H9 (cell line): Measurements from ENCODE around the gene DLL3. TPM values are rescaled to one million over a fixed set of nuclear protein-coding genes. Genes with fewer than 3 reads are reported as not detected.

Experiments used
- DNase-seq: peaks from one replicate; pipeline ENCODE4 v3.0.0-alpha.2; 2017
- H2AFZ ChIP-seq: one replicate; pipeline ENCODE4 v1.6.1; 2013; ENCODE audit warnings: mild to moderate bottlenecking, low read length, control low read depth, moderate library complexity
- H2AK5ac ChIP-seq: 2 replicates; pipeline ENCODE4 v1.6.1; 2013; ENCODE audit warnings: low read length, control low read depth, mixed read lengths; ENCODE audit not compliant: insufficient read length
- H2BK120ac ChIP-seq: one replicate; pipeline ENCODE4 v1.6.1; 2013; ENCODE audit warnings: low read depth, mild to moderate bottlenecking, low read length, control low read depth, inconsistent platforms; ENCODE audit not compliant: poor library complexity, severe bottlenecking
- H2BK12ac ChIP-seq: 2 replicates; pipeline ENCODE4 v1.6.1; 2013; ENCODE audit warnings: low read length, control low read depth, mixed read lengths, low read depth; ENCODE audit not compliant: insufficient read length
- H2BK15ac ChIP-seq: 2 replicates; pipeline ENCODE4 v1.6.1; 2013; ENCODE audit warnings: low read depth, low read length, control low read depth
- H2BK20ac ChIP-seq: one replicate; pipeline ENCODE4 v1.6.1; 2013; ENCODE audit warnings: low read depth, mild to moderate bottlenecking, low read length, control low read depth, inconsistent platforms; ENCODE audit not compliant: poor library complexity, severe bottlenecking
- H2BK5ac ChIP-seq: 2 replicates; pipeline ENCODE4 v1.6.1; 2013; ENCODE audit warnings: low read length, control low read depth, mixed read lengths; ENCODE audit not compliant: insufficient read length
- H3K14ac ChIP-seq: 2 replicates; pipeline ENCODE4 v1.6.1; 2013; ENCODE audit warnings: low read length, control low read depth; ENCODE audit not compliant: insufficient read depth
- H3K18ac ChIP-seq: 2 replicates; pipeline ENCODE4 v1.6.1; 2013; ENCODE audit warnings: low read depth, mild to moderate bottlenecking, mixed read lengths, low read length, control low read depth; ENCODE audit not compliant: insufficient read length
- H3K23ac ChIP-seq: 2 replicates; pipeline ENCODE4 v1.6.1; 2013; ENCODE audit warnings: low read length, control low read depth, mixed read lengths, low read depth; ENCODE audit not compliant: insufficient read length
- H3K23me2 ChIP-seq: 2 replicates; pipeline ENCODE4 v1.6.1; 2013; ENCODE audit warnings: low read depth, mild to moderate bottlenecking, mixed read lengths, low read length, control low read depth; ENCODE audit not compliant: insufficient read length, poor library complexity, severe bottlenecking
- H3K27ac ChIP-seq: 2 replicates; pipeline ENCODE4 v1.5.1; 2013; ENCODE audit warnings: low read length, control low read depth, mixed read lengths, low read depth; ENCODE audit not compliant: insufficient read length
- H3K27me3 ChIP-seq: 2 replicates; pipeline ENCODE4 v1.6.1; 2013; ENCODE audit warnings: low read length, control low read depth, inconsistent platforms; ENCODE audit not compliant: insufficient read depth
- H3K4ac ChIP-seq: 2 replicates; pipeline ENCODE4 v1.6.1; 2013; ENCODE audit warnings: low read depth, mild to moderate bottlenecking, control low read depth, inconsistent platforms, low read length, moderate library complexity
- H3K4me1 ChIP-seq: 2 replicates; pipeline ENCODE4 v1.6.1; 2013; ENCODE audit warnings: low read length, control low read depth, inconsistent platforms; ENCODE audit not compliant: insufficient read depth
- H3K4me2 ChIP-seq: 2 replicates; pipeline ENCODE4 v1.6.1; 2013; ENCODE audit warnings: low read length, control low read depth, mixed read lengths; ENCODE audit not compliant: insufficient read length, insufficient read depth
- H3K56ac ChIP-seq: 2 replicates; pipeline ENCODE4 v1.6.1; 2013; ENCODE audit warnings: low read depth, mild to moderate bottlenecking, mixed read lengths, low read length, control low read depth; ENCODE audit not compliant: insufficient read length
- H3K79me1 ChIP-seq: 2 replicates; pipeline ENCODE4 v1.6.1; 2013; ENCODE audit warnings: low read depth, mild to moderate bottlenecking, moderate library complexity, low read length, control low read depth, inconsistent platforms; ENCODE audit not compliant: insufficient read depth, poor library complexity, severe bottlenecking
- H3K79me2 ChIP-seq: 2 replicates; pipeline ENCODE4 v1.6.1; 2013; ENCODE audit warnings: low read length, control low read depth, inconsistent platforms; ENCODE audit not compliant: insufficient read depth
- H3K9ac ChIP-seq: 2 replicates; pipeline ENCODE4 v1.6.1; 2013; ENCODE audit warnings: low read length, control low read depth, mixed read lengths; ENCODE audit not compliant: insufficient read length; ENCODE audit errors: extremely low read depth
- H3K9me3 ChIP-seq: one replicate; pipeline ENCODE4 v1.6.1; 2013; ENCODE audit warnings: low read depth, low read length, inconsistent platforms; ENCODE audit not compliant: control insufficient read depth
- H3T11ph ChIP-seq: one replicate; pipeline ENCODE4 v1.6.1; 2013; ENCODE audit warnings: mild to moderate bottlenecking, low read length, control low read depth, inconsistent platforms
- H4K20me1 ChIP-seq: one replicate; pipeline ENCODE4 v1.6.1; 2013; ENCODE audit not compliant: control insufficient read depth, insufficient read length, insufficient read depth
- H4K5ac ChIP-seq: 2 replicates; pipeline ENCODE4 v1.6.1; 2013; ENCODE audit warnings: low read depth, mild to moderate bottlenecking, mixed read lengths, low read length, control low read depth; ENCODE audit not compliant: insufficient read length
- H4K8ac ChIP-seq: replicated peaks from 2 replicates; pipeline ENCODE4 v1.6.1; 2013; ENCODE audit warnings: low read length, control low read depth, mixed read lengths, low read depth; ENCODE audit not compliant: insufficient read length
- H4K91ac ChIP-seq: 2 replicates; pipeline ENCODE4 v1.6.1; 2013; ENCODE audit warnings: low read depth, mild to moderate bottlenecking, moderate library complexity, mixed read lengths, low read length, control low read depth; ENCODE audit not compliant: insufficient read length
- H3K27ac Mint-ChIP-seq, 3 experiments: 2 replicates in 2 of 3; 3 replicates in 1 of 3; pipeline ENCODE4 v1.8.0; 2020 to 2021; ENCODE audit warnings: mixed read lengths in 3 of 3, mild to moderate bottlenecking in 1 of 3, moderate library complexity in 1 of 3
- H3K27me3 Mint-ChIP-seq: 2 replicates; pipeline ENCODE4 v1.8.0; 2021; ENCODE audit warnings: low read depth, mild to moderate bottlenecking, moderate library complexity, mixed read lengths
- H3K36me3 Mint-ChIP-seq, 3 experiments: 2 replicates in 2 of 3; 3 replicates in 1 of 3; pipeline ENCODE4 v1.8.0; 2020 to 2021; ENCODE audit warnings: low read depth in 3 of 3, mixed read lengths in 3 of 3; ENCODE audit not compliant: insufficient read depth in 1 of 3
- H3K4me1 Mint-ChIP-seq, 2 experiments: 2 replicates each; pipeline ENCODE4 v1.8.0; 2020; ENCODE audit warnings: mixed read lengths in 2 of 2
- H3K4me3 Mint-ChIP-seq, 2 experiments: 2 replicates in 1 of 2; 3 replicates in 1 of 2; pipeline ENCODE4 v1.8.0; 2020 to 2021; ENCODE audit warnings: mild to moderate bottlenecking in 2 of 2, mixed read lengths in 2 of 2, moderate library complexity in 1 of 2
- H3K9me3 Mint-ChIP-seq, 2 experiments: 2 replicates in 1 of 2; 3 replicates in 1 of 2; pipeline ENCODE4 v1.8.0; 2020; ENCODE audit warnings: mild to moderate bottlenecking in 2 of 2, mixed read lengths in 2 of 2, moderate library complexity in 1 of 2
- WGBS: extraction: QIAGEN DNeasy Blood & Tissue Kit; methylation state at CpG from one replicate; pipeline ENCODE4 v1.1.7; 2013; ENCODE audit warnings: missing lambda C conversion rate, low lambda C conversion rate, mixed read lengths; ENCODE audit not compliant: insufficient read length; ENCODE audit errors: extremely low coverage; 5-methylcytosine and 5-hydroxymethylcytosine counted together
- total RNA-seq: library from RNA; stranded (reverse); gene quantifications from 2 replicates; pipeline ENCODE4 v1.2.1, GENCODE V29; 2021
- TF ChIP-seq, protein P1 (sequence below): fragments of 200-600 bp; sonication (generic); conservative IDR thresholded peaks from 3 replicates; pipeline ENCODE4 v1.8.0; 2021; ENCODE audit warnings: antibody characterized with exemption, mild to moderate bottlenecking

DLL3 gene
- total RNA-seq, 1 experiment from 2014 or later = 2.5 TPM

DNA sequence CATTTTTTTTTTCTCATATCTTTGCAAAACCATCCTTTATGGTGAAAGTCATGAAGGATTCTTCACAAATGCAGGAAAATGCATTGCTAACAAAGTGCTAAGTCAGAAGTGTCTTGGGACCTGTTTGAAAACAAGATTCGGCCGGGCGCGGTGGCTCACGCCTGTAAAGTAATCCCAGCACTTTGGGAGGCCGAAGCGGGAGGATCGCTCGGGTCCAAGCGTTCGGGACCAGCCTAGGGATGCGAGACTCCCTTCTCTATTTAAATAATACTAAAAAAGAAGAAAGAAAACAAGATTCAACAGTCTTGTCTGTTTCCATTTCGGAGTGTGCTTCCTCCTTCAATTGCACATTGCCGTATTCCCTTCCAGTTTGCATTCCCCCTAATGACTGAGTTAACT is 33.1 kb downstream of the DLL3 start:
- Mint-ChIP-seq H3K9me3 (peaks cover 0 to 3% of the 10 kb centered on the region in 2 experiments; a peak in 2 of 5 replicates), H3K27ac (peak overlapping the region in 1 of 3 experiments; percentile 94; a peak in 2 of 7 replicates), H3K36me3 (peaks cover 0 to 4% (median 3%) of the 10 kb centered on the region in 3 experiments; a peak in 4 of 7 replicates), H3K4me1 (peaks cover 4 to 6% of the 10 kb centered on the region in 2 experiments), H3K4me3 (peak overlapping the region; percentile 90 to 96), H3K27me3 (peaks cover 6% of the 10 kb centered on the region)
- Histone ChIP-seq H3K27ac (no peak overlapping the region), H2BK12ac (no peak overlapping the region), H3K4me1 (no peaks in the 10 kb centered on the region), H3K23ac (no peak overlapping the region), H3K79me1 (no peaks in the 10 kb centered on the region), H3K56ac (no peak overlapping the region), H3K9ac (peak overlapping the region; percentile 42), H3K14ac (0 out of 2 replicates have a peak overlapping the region, but pooled peaks have one; percentile 18), H3T11ph (no peak overlapping the region), H2BK120ac (no peak overlapping the region), H4K8ac (no peak overlapping the region), H3K9me3 (no peaks in the 10 kb centered on the region), H3K23me2 (peaks cover 5% of the 10 kb centered on the region), H3K4ac (no peak overlapping the region), H2BK15ac (no peak overlapping the region), H2BK20ac (no peak overlapping the region), H2AFZ (no peak overlapping the region), H3K79me2 (no peaks in the 10 kb centered on the region), H2AK5ac (no peak overlapping the region), H4K5ac (no peak overlapping the region), H3K18ac (no peak overlapping the region), H3K27me3 (no peaks in the 10 kb centered on the region; the same call in 1 of the 2 replicates), H3K4me2 (peak overlapping the region; percentile 76), H4K20me1 (no peaks in the 10 kb centered on the region), H4K91ac (no peak overlapping the region), H2BK5ac (no peak overlapping the region)
- no CpG with 5 or more reads among the region's 14 CpGs for WGBS
- DNase-seq = no peak
- TF ChIP-seq, protein P1, sequence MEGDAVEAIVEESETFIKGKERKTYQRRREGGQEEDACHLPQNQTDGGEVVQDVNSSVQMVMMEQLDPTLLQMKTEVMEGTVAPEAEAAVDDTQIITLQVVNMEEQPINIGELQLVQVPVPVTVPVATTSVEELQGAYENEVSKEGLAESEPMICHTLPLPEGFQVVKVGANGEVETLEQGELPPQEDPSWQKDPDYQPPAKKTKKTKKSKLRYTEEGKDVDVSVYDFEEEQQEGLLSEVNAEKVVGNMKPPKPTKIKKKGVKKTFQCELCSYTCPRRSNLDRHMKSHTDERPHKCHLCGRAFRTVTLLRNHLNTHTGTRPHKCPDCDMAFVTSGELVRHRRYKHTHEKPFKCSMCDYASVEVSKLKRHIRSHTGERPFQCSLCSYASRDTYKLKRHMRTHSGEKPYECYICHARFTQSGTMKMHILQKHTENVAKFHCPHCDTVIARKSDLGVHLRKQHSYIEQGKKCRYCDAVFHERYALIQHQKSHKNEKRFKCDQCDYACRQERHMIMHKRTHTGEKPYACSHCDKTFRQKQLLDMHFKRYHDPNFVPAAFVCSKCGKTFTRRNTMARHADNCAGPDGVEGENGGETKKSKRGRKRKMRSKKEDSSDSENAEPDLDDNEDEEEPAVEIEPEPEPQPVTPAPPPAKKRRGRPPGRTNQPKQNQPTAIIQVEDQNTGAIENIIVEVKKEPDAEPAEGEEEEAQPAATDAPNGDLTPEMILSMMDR = no peak
